HepG2 (cell line): ENCODE results near the gene ZNF574. TPM values are rescaled to one million over a fixed set of nuclear protein-coding genes. Genes with fewer than 3 reads are reported as not detected.

Experiments
- BHLHE40 ChIP-seq: IDR thresholded peaks from 2 replicates; pipeline ENCODE4 v1.6.1; 2011; ENCODE audit warnings: low read length, improper control_type of control experiment
- BRD4 ChIP-seq: sonication (generic); formaldehyde crosslinking; IDR thresholded peaks from 2 replicates; pipeline ENCODE4 v1.4.0; 2020; ENCODE audit warnings: missing genetic modification reagents
- CEBPG ChIP-seq: IDR thresholded peaks from 2 replicates; pipeline ENCODE4 v1.6.1; 2016
- CSRNP2 ChIP-seq: sonication (generic); formaldehyde crosslinking; conservative IDR thresholded peaks from 2 replicates; pipeline ENCODE4 v1.8.0; 2022; ENCODE audit warnings: low read depth, missing genetic modification reagents
- HOMEZ ChIP-seq: IDR thresholded peaks from 2 replicates; pipeline ENCODE4 v1.6.1; 2016; ENCODE audit warnings: low read depth
- KMT2B ChIP-seq: IDR thresholded peaks from 2 replicates; pipeline ENCODE4 v1.6.1; 2016; ENCODE audit warnings: missing genetic modification reagents, missing compliant biosample characterization
- MNT ChIP-seq: fragments of 450-650 bp; IDR thresholded peaks from 2 replicates; pipeline ENCODE4 v1.6.1; 2016
- NRL ChIP-seq: sonication (generic); formaldehyde crosslinking; IDR thresholded peaks from 2 replicates; pipeline ENCODE4 v1.5.0; 2020; ENCODE audit warnings: missing genetic modification reagents, mild to moderate bottlenecking, moderate library complexity, borderline replicate concordance
- PBX3 ChIP-seq: sonication (generic); formaldehyde crosslinking; IDR thresholded peaks from 2 replicates; pipeline ENCODE4 v1.8.1; 2023; ENCODE audit warnings: missing genetic modification reagents, inconsistent platforms, borderline replicate concordance
- PCBP1 ChIP-seq: fragments of 200-400 bp; formaldehyde crosslinking; IDR thresholded peaks from 2 replicates; pipeline ENCODE4 v1.6.1; 2017; ENCODE audit warnings: mild to moderate bottlenecking, low read depth, low read length, borderline replicate concordance
- POGZ ChIP-seq: sonication (generic); formaldehyde crosslinking; IDR thresholded peaks from 2 replicates; pipeline ENCODE4 v1.4.0; 2020; ENCODE audit warnings: mild to moderate bottlenecking, missing genetic modification reagents
- RARA ChIP-seq: IDR thresholded peaks from 2 replicates; pipeline ENCODE4 v1.6.1; 2016; ENCODE audit warnings: missing genetic modification reagents, missing compliant biosample characterization
- STAT6 ChIP-seq: sonication (generic); formaldehyde crosslinking; IDR thresholded peaks from 2 replicates; pipeline ENCODE4 v1.4.0; 2020; ENCODE audit warnings: missing genetic modification reagents, mild to moderate bottlenecking, borderline replicate concordance
- ZBTB25 ChIP-seq: IDR thresholded peaks from 2 replicates; pipeline ENCODE4 v1.6.1; 2018; ENCODE audit warnings: missing genetic modification reagents
- ZFX ChIP-seq: sonication (generic); formaldehyde crosslinking; IDR thresholded peaks from 2 replicates; pipeline ENCODE4 v1.4.0; 2020; ENCODE audit warnings: mild to moderate bottlenecking, low read depth, missing genetic modification reagents, moderate library complexity
- ZNF263 ChIP-seq: sonication (generic); formaldehyde crosslinking; IDR thresholded peaks from 2 replicates; pipeline ENCODE4 v1.4.0; 2020; ENCODE audit warnings: missing genetic modification reagents
- ZNF292 ChIP-seq: sonication (generic); formaldehyde crosslinking; IDR thresholded peaks from 2 replicates; pipeline ENCODE4 v1.8.1; 2022; ENCODE audit warnings: mild to moderate bottlenecking, low read depth, missing genetic modification reagents, borderline replicate concordance
- ZNF510 ChIP-seq: sonication (generic); formaldehyde crosslinking; IDR thresholded peaks from 2 replicates; pipeline ENCODE4 v1.4.0; 2020; ENCODE audit warnings: low read depth, mild to moderate bottlenecking, missing genetic modification reagents
- ZNF552 ChIP-seq: sonication (generic); formaldehyde crosslinking; IDR thresholded peaks from 2 replicates; pipeline ENCODE4 v1.9.0; 2022; ENCODE audit warnings: missing genetic modification reagents, mild to moderate bottlenecking, borderline replicate concordance
- ZNF564 ChIP-seq: sonication (generic); formaldehyde crosslinking; IDR thresholded peaks from 2 replicates; pipeline ENCODE4 v1.8.1; 2023; ENCODE audit warnings: mild to moderate bottlenecking, missing genetic modification reagents
- polyA plus RNA-seq, 8 experiments: library from polyadenylated mRNA; depleted of rRNA in 3 of 8; stranded (reverse) in 7 of 8; unstranded in 1 of 8; fragments of >200 nt; fragmentation: Illumina TruSeq in 4 of 8; extraction: Trizol in 4 of 8; gene quantifications; 2 replicates each; pipeline versions ENCODE4 v1.2.1 to v1.2.3, GENCODE V29; 2011 to 2016; ENCODE audit warnings: low read depth in 4 of 8, missing spikeins in 1 of 8, mixed read lengths in 1 of 8; ENCODE audit not compliant: insufficient read depth in 1 of 8
- total RNA-seq, 5 experiments: library from RNA; depleted of rRNA; stranded (reverse); fragments of >200 nt; fragmentation: Illumina TruSeq; extraction: Trizol; gene quantifications; 2 replicates each; pipeline ENCODE4 v1.2.3, GENCODE V29; 2016; ENCODE audit warnings: low read depth in 1 of 5

Gene ZNF574
- total and polyA plus RNA-seq, 2 of the 13 experiments (the other 11 are each of a cell fraction or from before 2014, with no cell fraction given): 7.7 to 7.9 TPM

- TF ChIP-seq MNT: no peak
- TF ChIP-seq KMT2B (CRISPR knock-in tag): no peak
- peak; percentile 75; the same call in 1 of the 2 replicates for TF ChIP-seq BRD4
- peak; percentile 85 for TF ChIP-seq POGZ
- TF ChIP-seq PCBP1: no peak
- TF ChIP-seq RARA (CRISPR knock-in tag): no peak
- peak; percentile 97 for TF ChIP-seq ZFX (CRISPR knock-in tag)
- no peak for TF ChIP-seq ZNF263
- no peak; the same call in 1 of the 2 replicates for TF ChIP-seq ZNF564
- TF ChIP-seq HOMEZ (CRISPR knock-in tag): peak; percentile 47; the same call in 1 of the 2 replicates
- TF ChIP-seq BHLHE40: no peak
- TF ChIP-seq ZNF292 (CRISPR knock-in tag): no peak
- peak; percentile 84; the same call in 1 of the 2 replicates for TF ChIP-seq NRL (CRISPR knock-in tag)
- TF ChIP-seq ZNF552: no peak
- TF ChIP-seq STAT6 (CRISPR knock-in tag): no peak
- TF ChIP-seq CSRNP2: no peak
- TF ChIP-seq PBX3 (CRISPR knock-in tag): no peak
- TF ChIP-seq ZNF510: peak; percentile 49; the same call in 1 of the 2 replicates
- TF ChIP-seq ZBTB25 (CRISPR knock-in tag): no peak
- no peak for TF ChIP-seq CEBPG
These were observed at the start of gene ZNF574 (continued) for GRCh38 chr19:42075616-42076379.
